A204.1 (cell line): ENCODE data around the gene NCKIPSD.

Source experiments
- FAIRE-seq: peaks from 2 replicates; lab custom pipeline; 2012; peaks lifted over from hg19 to GRCh38; lab: Jason Lieb, UNC

The NCKIPSD gene

DNA sequence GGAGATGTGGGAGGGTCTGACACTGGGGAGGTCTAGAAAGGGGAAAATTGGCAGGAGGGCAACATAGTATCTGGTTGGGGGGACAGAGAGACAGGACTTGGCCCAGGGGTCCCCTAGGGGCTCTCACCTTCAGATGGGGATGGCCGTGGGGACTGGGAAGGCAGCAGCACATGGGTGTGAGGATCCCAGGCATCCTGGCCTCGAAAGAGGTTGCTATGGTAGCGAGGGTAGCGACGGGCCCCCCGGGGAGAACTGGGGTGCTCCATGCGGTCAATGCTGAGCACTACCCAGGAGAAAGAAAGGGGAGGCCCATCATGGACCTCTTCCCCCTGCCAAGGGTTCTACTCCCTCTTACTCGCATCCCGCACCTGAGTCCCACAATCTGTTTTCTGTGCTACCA, 38.0 kb downstream of the NCKIPSD start:
- no peak for FAIRE-seq

DNA sequence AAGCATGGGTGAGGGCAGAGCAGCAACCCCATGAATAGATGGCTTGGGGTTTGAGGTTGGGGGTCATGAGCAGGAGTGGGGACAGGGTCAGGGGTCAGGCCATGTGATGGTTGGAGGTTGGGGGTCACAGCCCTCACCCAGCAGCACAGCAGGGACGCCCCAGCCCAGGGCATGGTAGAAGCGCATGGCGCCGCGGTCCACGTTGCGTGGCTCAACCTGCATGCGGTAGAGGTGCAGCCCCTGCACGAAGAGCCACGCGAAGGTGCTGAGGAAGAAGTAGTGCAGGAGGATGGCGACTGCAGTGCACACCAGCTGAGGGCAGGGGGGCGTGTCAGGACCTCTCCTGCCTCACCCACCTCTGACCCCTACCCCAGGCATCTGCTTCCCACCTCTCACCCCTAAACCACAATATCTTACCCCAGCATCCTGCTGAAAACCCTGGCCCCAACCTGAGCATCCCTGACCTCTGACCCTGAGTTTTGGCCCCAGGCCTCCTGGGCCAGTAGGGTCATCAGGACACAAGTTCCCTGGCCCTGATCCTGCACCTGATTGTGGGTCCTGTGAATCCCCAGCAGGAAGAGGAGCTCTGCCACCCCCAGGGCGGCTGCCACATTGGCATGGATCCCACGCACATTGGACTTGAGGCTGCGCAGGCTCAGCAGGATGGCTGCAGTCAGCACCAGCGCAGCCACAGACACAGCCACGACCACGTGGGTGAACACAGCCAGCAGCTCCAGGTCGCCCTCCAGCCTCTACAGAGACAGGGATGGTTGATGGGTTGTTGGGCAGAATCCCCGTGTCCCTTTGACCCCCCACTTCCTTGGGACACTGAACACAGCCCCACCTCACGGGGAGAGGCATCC, 40.6 kb downstream of the NCKIPSD start:
- no peak for FAIRE-seq

DNA sequence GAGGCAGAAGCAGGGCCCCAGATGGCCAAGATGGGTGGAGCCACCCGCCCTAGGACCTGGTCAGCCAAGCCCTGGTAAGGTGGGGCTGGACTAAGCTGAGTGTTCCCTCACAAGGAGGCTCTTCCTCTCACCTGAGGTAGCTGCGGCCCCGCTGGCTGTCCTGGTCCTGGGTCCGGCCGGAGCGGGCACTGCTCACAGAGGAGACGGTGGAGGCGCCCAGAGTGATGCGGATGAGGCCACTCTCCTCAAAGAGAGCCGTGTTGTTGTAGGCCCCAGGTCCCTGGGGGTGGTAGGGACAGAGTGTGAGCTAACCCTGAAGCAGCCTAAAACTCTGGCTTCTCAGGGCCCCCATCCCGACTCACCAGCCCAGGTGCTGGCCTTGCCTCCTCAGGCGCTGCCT, 43.1 kb downstream of the NCKIPSD start:
- no peak for FAIRE-seq

DNA sequence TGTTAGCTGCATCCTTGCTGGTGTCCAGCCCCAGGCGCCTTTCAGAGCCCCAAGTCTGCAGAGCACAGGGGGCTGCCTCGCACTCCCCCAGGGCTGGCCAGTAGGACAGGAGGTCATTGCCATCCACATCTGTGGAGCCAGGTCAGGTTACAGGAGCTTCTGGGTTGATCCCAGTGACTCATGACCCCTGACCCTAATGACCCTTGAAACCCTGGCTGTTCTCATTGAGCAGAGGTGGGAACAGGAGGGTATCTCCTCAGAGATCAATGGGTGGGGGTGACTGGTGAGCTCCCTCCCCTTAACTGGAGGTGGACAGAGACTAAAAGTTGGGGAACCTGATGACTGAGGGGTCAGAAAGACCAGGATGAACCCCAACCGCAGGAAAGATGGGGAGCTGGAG, 44.3 kb downstream of the NCKIPSD start:
- FAIRE-seq: no peak

DNA sequence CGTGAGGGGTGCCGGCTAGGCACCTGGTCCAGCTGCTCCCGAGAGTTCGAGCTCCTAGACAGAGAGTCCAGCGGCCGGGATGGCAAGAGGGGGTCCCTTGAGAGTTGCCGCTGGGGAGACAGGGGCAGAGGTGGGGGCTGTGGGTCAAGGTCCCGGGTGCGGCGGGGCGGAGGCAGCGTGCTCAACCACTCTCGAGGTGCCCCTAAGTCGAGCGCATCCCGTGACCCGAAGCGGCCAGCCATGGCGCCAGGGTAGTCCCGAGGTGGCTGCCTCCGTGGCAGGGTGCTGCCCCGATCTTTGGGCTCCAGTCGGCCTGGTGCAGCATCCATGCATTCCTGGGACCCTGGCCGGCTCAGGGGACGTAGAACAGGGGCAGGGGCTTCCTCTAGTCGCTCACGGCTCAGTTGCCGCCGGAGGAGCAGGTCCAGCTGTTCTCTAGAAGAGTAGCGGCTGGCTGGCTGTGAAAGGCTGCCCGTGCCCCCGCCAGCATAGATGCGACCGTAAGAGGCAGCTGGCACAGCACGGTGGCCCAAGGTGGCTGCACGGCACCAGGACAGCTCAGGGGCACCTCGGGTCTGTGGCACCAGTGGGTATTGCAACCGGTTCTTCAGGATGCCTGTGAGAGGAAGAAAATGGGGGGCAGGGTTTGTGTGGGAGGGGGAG, 45.6 kb downstream of the NCKIPSD start:
- no peak for FAIRE-seq

DNA sequence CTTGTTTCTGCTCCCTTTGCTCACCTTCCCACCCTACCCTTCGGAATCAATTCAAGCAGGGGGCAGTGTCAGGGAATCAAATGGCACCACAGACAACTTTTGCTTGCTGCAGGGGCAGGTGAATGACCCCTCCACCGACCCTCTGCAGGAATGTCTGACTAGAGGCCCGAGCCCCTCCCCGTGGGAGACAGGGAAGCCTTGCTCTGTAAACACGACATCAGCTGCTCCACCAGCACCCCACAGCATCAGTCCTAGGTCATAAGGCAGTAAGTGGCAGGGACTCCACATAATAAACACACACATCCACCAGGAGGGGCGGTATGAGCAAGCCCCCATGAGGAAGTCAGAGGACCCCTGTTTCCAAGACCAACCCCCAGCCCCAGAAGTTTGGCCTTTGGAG, 48.4 kb downstream of the NCKIPSD start:
- FAIRE-seq: no peak

DNA sequence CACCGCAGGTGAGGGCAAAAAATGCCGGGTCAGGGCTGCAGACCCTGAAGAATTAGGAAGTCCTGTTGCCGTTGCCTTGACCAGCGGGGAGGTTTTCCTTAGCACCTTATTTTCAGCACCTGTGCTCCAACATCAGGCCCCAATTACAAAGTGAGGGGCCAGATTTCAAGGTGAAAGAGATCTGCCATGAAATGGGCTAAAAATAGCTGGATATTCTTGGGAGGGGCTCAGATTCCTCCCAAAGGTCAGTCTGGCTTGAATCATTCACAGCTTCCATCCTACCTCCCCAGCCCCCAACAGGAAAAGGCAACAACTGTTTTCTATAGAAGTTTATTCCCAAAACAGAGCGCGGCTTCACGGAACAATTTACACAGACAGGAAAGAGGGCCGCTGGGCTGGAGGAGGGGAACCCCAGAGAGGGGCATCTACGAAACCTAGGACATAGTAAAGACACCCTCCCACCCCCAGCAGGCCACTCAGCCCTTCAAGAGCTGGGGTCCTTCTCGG, 49.5 kb downstream of the NCKIPSD start:
- no peak for FAIRE-seq

DNA sequence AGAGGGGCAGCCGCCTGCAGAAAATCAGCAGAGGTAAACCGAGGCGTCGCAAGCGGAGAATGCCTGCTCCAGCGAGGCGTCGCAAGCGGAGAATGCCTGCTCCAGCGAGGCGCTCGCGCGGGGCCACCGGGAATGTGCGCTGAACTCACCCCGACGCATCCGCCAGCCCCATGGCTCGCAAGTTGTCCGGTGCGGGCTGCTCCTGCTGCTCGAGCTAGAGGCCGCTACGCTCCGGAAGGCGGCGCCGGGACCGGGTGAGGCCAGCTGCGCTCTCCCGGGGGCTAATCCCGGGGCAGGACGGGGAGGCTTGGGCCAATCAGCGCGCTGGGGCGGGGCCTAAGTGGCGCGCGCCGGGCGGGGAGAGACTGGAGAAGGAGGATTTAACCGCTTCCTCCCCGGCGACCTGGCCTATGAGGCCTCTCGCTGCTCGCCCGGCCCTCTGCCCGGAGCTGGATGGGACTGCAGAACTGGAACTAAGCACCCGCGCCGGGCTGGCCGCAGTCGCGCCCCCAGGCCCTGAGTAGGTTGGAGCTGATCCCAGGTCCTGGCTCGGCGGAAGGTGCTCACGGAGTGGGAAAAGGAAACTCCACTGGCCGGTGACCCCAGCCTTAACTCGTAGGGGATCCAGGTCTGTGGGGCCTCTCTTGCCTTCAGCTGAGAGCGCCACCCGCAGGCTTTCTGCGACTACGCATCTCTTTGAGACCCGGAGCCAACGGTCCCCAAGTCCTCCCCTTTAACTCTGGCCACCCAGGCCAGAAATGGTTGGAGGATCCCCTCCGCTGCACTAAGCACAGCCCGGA, 50.3 kb downstream of the NCKIPSD start, which contains the start of gene SLC26A6:
Gene SLC26A6, minus strand, starts transcription at position 240 of the 800 bp plus-strand sequence. Its CDS starts 68 bp downstream, at position 172.
- FAIRE-seq: peak; percentile 91

DNA sequence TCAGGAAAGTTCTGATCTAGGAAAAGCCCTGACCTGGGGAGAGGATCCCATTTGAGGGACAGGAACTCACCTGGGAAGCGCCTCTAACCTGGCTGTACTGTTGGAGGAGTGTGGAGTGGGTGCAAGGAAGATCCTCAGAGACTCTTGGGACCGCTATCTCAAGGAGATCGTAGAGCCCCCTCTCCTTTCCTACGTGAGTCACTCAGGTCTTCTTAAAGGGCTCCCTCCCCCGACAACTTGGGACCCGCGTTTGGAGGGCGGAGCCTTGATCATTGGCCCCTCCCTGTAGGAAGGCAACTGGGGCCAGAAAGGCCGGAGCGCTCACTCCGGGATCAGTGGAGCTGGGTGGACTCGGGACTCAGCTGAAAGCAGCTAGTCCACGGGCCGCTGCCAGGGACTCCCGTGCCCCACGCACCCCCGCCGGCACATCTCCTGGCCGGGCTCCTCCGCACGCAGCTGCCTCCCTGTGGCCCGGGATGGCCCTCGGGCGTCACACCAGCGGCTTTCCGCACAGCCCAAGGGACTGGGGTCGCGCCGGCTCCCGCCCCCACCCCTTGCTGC, 51.0 kb downstream of the NCKIPSD start:
- FAIRE-seq: no peak

DNA sequence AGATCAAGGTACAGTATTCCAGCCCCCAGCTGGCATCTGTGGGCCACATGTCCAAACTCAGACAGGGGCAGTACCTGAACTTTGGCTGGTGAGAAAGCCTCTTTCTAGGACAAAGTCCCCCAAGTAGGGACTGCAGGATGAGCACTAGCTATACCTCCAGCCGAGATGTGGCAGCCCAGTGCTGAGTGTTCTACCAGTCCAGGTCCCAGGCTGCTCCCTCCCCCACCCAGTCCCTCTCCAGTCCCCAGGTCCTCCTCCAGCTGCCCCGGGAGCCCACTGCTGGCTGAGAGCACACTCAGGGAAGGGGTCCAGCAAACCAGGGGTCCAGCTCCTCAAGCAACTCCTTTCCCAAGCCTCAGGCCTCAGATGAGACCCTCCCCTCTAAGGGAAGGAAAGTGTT, 52.0 kb downstream of the NCKIPSD start:
- no peak for FAIRE-seq

DNA sequence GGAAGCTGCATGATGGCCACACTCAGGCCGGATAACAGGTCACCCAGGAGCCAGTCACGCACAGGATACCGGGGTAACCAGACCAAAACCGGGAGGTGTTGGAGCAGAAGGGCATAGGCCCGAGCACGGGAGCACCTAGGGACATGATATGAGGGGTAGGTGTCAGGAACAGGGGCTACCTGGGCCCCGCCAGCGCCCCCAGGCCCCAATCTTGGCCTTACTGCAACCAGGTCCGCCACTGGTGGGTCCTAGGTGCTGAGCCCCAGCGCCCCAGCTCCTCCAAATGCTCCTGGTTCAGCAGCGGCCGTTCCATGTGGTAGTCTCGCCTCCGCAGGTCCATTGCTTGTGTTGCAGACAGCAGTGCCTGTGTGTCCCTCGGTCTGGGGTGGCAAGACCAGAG, 52.5 kb downstream of the NCKIPSD start:
- FAIRE-seq: no peak

DNA sequence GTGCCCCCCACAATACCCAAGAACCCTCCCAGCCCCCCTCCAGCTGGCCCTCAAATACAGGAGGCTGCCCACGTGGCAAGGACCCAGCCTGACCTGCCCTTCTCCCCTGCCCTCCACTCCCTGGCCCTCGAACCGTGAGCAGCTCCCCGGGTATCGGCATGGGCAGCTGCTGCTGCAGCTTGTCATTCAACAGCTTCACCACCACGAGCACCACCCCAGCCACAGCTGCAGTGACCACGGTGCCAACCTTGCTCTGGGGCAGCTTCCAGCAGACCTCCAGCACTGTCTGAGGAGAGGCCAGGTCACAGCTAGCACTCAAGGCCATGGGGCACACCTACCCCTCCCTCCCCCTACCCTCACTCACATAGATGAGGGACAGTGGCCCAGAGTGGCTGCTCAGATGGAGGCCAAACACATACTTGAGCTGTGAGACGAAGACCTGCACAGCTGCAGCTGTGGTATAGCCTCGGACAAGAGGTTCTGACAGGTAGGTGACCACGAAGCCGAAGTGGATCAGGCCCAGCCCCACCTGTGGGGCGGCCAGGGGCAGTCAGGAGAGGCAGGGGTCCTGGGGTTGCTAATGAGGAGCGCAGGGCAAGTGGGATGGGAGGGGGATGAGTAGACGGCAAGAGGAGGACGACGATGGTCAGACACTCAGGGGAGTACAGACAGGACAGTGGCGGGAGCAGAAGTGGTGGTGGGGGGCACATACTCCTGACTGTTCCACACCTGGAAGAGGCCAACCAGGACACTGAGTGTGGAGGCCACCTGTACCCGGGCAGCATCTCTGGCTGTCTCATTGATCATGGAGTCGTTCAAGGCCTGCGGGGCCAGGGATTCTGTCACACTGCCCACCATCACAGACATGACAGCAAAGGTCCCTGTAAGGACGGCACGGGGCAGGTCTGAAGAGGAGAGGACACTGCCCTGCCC, 53.9 kb downstream of the NCKIPSD start:
- FAIRE-seq: no peak

DNA sequence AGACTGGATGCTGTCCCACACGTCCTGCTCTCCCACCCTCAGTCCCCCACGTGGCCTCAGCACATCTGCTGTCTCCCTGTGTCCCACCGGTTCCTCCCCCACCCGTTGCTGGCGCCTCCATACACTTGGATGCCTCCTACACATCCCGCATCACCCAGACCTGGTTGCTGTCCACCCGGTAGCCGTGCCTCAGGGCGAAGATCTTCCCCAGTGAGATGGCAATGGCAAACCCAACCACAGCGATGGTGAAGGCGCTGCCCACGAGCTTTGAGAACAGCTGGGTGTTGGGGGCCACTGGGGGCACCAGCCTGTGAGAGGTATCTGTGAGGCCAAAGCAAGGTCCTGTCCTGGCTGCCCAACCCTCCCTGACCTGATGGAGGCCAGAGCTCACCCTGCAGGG, 54.9 kb downstream of the NCKIPSD start:
- FAIRE-seq: no peak

DNA sequence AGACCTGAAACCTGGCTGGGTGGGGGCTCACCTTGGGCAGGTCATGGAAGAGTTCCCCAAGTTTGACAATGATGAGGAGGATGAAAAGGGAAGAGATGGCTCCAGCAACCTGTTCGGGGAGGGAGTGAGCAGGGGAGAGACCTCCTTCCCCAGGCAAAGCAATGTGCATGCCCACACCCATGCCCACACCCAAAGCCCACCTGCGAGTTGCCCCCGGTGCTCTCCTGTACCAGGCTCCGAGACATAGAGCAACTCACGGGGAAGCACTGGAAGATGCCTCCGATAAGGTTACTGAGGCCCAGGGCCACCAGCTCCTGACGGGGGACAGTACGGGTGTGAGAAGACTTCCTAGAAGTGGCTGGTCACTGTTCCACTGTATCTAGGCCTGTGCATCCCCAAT, 55.3 kb downstream of the NCKIPSD start:
- no peak for FAIRE-seq

DNA sequence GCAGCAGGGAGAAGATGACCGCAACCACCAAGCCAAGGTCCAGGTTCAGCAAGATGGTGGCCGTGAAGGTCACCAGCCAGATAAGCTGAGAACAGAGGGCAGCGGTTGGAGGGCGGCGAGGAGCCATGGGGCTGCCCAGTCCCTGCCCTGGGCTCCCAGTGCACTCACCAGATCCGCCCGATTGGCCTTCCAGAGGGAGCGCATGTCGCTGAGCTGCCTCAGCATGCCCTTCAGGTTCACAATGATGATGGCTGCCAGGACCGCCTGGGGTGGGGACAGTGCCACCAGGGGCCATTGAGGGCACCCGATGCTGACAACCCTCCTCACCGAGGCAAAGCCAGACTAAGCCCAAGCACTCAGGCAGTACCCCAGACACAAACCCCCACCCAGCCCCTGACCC, 55.8 kb downstream of the NCKIPSD start:
- no peak for FAIRE-seq

DNA sequence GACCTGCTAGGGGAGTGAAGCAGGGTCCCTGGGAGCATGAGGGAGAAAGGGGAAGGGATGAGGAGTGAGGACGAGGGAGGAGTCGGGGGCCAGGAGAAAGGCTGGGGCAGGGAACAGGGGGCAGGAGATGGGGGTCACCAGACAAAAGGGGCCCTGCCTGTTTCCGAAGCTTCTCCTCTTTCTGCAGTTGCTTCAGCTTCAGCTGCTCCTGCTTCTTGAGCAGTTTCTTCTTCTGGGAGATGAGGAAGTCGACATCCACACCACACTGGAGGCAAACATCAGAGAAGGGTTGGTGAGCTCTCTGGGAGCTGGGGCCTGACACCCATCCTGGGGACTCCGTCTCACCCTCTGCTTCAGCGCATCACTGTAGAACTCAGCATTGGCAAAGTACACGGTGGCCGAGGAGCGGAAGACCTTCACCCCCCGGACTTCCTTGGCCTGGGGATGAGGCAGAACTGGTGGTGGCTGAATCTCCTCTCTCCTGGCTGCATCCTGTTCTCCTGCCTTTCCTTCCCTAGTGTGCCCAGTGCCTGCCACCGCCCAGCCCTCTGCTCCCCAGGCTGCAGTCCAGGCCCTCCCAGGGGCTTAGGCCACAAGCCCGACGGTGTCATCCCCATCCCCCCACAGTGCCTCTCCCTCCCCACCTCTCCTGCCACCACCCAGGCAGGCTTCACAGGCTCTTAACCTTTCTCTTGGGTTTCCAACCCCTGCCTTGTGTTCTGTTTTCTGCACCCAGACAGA, 57.3 kb downstream of the NCKIPSD start:
- FAIRE-seq: no peak

DNA sequence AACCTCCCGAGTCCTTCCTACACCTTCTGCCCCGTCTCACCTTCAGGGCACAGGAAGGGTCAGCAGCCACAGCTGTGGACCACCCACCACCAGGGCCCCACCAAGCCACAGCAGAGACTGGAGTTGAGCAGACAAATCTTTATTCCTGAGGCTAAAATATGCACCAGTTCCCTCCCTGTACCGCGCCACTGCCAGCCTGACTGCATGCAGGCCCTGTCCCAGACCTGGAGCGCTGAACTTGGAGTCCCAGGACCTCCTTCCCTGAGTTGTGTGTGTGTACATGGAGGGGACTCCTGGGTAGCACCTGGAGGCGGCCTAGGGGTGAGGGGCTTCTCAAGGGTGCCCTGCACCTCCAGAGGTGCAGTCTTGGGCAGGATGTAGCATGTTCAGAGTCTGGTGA, 60.1 kb downstream of the NCKIPSD start:
- FAIRE-seq: no peak

DNA sequence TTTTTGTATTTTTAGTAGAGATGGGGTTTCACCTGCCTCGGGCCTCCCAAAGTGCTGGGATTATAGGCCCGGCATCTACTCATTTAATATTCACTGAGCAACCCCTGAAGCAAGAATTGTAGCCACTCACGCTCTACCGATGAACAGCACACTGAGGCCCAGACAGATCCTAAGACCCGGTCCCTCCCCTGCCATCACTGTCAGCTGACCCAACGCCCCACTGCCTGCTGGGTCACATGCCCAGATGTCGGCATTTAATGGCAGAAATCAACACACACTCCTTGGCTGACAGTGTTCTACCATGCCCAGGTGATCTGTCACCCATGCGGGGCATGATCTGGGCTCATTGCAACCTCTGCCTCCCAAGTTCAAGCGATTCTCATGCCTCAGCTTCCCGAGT, 60.9 kb downstream of the NCKIPSD start:
- no peak for FAIRE-seq

DNA sequence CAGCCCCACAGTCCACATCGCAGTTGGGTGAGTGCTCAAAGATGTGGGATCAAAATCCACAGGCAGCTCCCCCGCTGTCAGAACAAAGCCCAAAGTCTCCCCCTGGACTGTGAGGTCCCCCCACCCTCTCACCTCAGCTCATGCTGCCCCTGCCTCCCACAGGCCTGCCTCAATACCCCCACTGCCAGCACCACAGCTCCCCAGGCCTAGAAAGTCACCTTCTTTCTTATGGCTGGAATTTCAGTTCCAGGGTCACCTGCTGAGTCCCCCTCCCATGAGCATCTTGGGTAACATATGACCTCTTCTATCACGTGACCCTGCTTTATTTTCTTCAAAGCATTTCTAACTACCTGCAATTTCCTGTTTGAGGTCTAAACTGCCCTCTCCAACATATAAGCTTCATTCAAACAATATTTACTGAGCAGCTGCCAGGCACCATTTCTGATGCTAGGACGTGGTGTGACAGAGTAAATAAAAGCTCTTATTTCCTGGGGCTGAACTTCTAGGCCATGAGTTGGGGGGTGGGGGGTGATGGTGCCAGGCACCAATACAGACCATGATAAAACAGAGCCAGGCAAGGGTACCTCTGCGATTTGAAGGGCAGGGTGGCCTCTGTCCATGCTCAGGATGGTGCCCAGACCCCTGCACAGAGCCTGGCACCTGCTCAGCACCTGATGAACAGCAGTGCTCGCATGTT, 61.7 kb downstream of the NCKIPSD start:
- FAIRE-seq: no peak
